GM12801 (cell line): Measurements from ENCODE around the gene EMC8.

Experiments used
- CTCF ChIP-seq: IDR thresholded peaks from one replicate; pipeline ENCODE4 v1.5.1; 2011; ENCODE audit warnings: control low read depth; ENCODE audit not compliant: insufficient read length; ENCODE audit errors: extremely low read depth

The EMC8 gene

GRCh38 chr16:85750146-85750826, 49.1 kb downstream of the EMC8 start:
- no peak for TF ChIP-seq CTCF

- TF ChIP-seq CTCF = no peak
These were observed 49.6 kb downstream of the EMC8 start for GRCh38 chr16:85749771-85750145.

- no peak for TF ChIP-seq CTCF
These were observed 52.7 kb downstream of the EMC8 start for GRCh38 chr16:85746460-85747215.

GRCh38 chr16:85738923-85739715, 60.2 kb downstream of the EMC8 start:
- TF ChIP-seq CTCF = no peak

- TF ChIP-seq CTCF = no peak
These were observed 62.4 kb downstream of the EMC8 start for GRCh38 chr16:85736921-85737320.

- no peak for TF ChIP-seq CTCF
These were observed 63.4 kb downstream of the EMC8 start for GRCh38 chr16:85735946-85736345.

GRCh38 chr16:85735225-85735635, 64.1 kb downstream of the EMC8 start:
- TF ChIP-seq CTCF = no peak
